ENCODE measurements around the gene DPH1. TPM values are rescaled to one million over a fixed set of nuclear protein-coding genes. Genes with fewer than 3 reads are reported as not detected.

The DPH1 gene
- total RNA-seq, 6 experiments from 2014 or later, result 65.9 to 81.6 (median 71.8) TPM

GRCh38 chr17:2090804-2091534 lies 61.0 kb downstream of the DPH1 start:
- H3K36me3 Mint-ChIP-seq (ENCODE audit: low read depth), result peaks cover 6% of the 10 kb centered on the region
- peak; percentile 94 for DNase-seq
- H3K27ac Mint-ChIP-seq, result peak overlapping the region; percentile 98
- H3K27me3 Mint-ChIP-seq (ENCODE audit: insufficient read depth), result peaks cover 4% of the 10 kb centered on the region; the same call in 1 of the 2 replicates
- peaks cover 64% of the 10 kb centered on the region for H3K4me1 Mint-ChIP-seq (ENCODE audit: low read depth)
- peak overlapping the region; percentile 89 for H3K4me3 Mint-ChIP-seq
- peak; percentile 68 for TF ChIP-seq CTCF (IDR thresholded peaks at IDR 0.05)
- H3K9me3 Mint-ChIP-seq, result no peaks in the 10 kb centered on the region

- peaks cover 54% of the 10 kb centered on the region for H3K4me1 Mint-ChIP-seq (ENCODE audit: low read depth)
- H3K36me3 Mint-ChIP-seq (ENCODE audit: low read depth), result peaks cover 10% of the 10 kb centered on the region
- H3K27me3 Mint-ChIP-seq (ENCODE audit: insufficient read depth), result peaks cover 4% of the 10 kb centered on the region; the same call in 1 of the 2 replicates
- H3K9me3 Mint-ChIP-seq, result no peaks in the 10 kb centered on the region
- TF ChIP-seq CTCF (IDR thresholded peaks at IDR 0.05), result no peak
- no peak for DNase-seq
- no peak overlapping the region for H3K4me3 Mint-ChIP-seq
- H3K27ac Mint-ChIP-seq, result peak overlapping the region; percentile 98
Measured at GRCh38 chr17:2092253-2092652, 62.3 kb downstream of the DPH1 start.

GRCh38 chr17:2093349-2093748 lies 63.4 kb downstream of the DPH1 start:
- H3K27ac Mint-ChIP-seq, result peak overlapping the region; percentile 37; the same call in 1 of the 2 replicates
- TF ChIP-seq CTCF (IDR thresholded peaks at IDR 0.05), result no peak
- H3K9me3 Mint-ChIP-seq, result no peaks in the 10 kb centered on the region
- no peak for DNase-seq
- H3K4me3 Mint-ChIP-seq, result no peak overlapping the region
- H3K4me1 Mint-ChIP-seq (ENCODE audit: low read depth), result peaks cover 52% of the 10 kb centered on the region
- H3K27me3 Mint-ChIP-seq (ENCODE audit: insufficient read depth), result peaks cover 4% of the 10 kb centered on the region; the same call in 1 of the 2 replicates
- peaks cover 10% of the 10 kb centered on the region for H3K36me3 Mint-ChIP-seq (ENCODE audit: low read depth)

Small RNA genes within 50 kb of the gene (microRNA-seq; reads per million reads assigned to microRNA genes)
- gene MIR132 (1,306 reads per million, percentile 76 among the genes with 10 or more reads in this experiment), gene MIR212 (47.1 reads per million, percentile 38 among the genes with 10 or more reads in this experiment)

Other genes starting within 250 kb of the DPH1 start
- gene SMYD4, start 200.3 kb upstream of the DPH1 start, total RNA-seq (2021; fragmentation: NEBNext Ultra II Directional; extraction: Animal tissue kit (Norgen Biotek cat#: 25700)), result 10 to 100 TPM in 1 of 6 experiments, 1 to 10 TPM in 5; 6.3 to 10.3 (median 8.7) TPM
- gene RPA1, start 200.1 kb upstream of the DPH1 start, total RNA-seq (2021; fragmentation: NEBNext Ultra II Directional; extraction: Animal tissue kit (Norgen Biotek cat#: 25700)), result 100 to 1,000 TPM in 4 of 6 experiments, 10 to 100 TPM in 2; 83.2 to 111 (median 108) TPM
- gene RTN4RL1, start 4.8 kb upstream of the DPH1 start, total RNA-seq (2021; fragmentation: NEBNext Ultra II Directional; extraction: Animal tissue kit (Norgen Biotek cat#: 25700)), result under 1 TPM; 0.33 to 0.60 (median 0.39) TPM
- 10 to 100 TPM; 39.5 to 44.3 (median 41.7) TPM for gene OVCA2, start 11.9 kb downstream of the DPH1 start, total RNA-seq (2021; fragmentation: NEBNext Ultra II Directional; extraction: Animal tissue kit (Norgen Biotek cat#: 25700))
- gene HIC1, start 24.9 kb downstream of the DPH1 start, total RNA-seq (2021; fragmentation: NEBNext Ultra II Directional; extraction: Animal tissue kit (Norgen Biotek cat#: 25700)), result 10 to 100 TPM; 42.7 to 51.9 (median 48.0) TPM

Measured in HFFc6 (cell line).